NCI-H345 (cell line): ENCODE data around the gene ERFL.
"Not testable (repeated sequence)": the region's sequence is repeated elsewhere in the genome, so short reads cannot be mapped to it uniquely, and the experiment has no call there.

Experiments used
- DNase-seq: peaks from one replicate; lab custom pipeline; 2025; lab: John Stamatoyannopoulos, UW

The ERFL gene

GRCh38 chr19:41926763-41927496, 1.3 kb downstream of the ERFL start:
- no peak for DNase-seq

GRCh38 chr19:41926028-41926762, 2.1 kb downstream of the ERFL start:
- DNase-seq: no peak

GRCh38 chr19:41925208-41926003, 2.8 kb downstream of the ERFL start:
- DNase-seq: no peak

GRCh38 chr19:41924151-41925145, 3.8 kb downstream of the ERFL start:
- no peak for DNase-seq

- no peak for DNase-seq
Measured at GRCh38 chr19:41923045-41923788, 5.0 kb downstream of the ERFL start.

- no peak for DNase-seq
Measured at GRCh38 chr19:41922585-41922984, 5.7 kb downstream of the ERFL start.

GRCh38 chr19:41921577-41922576, 6.4 kb downstream of the ERFL start:
- DNase-seq: no peak

- no peak for DNase-seq
Measured at GRCh38 chr19:41920882-41921576, 7.2 kb downstream of the ERFL start.

GRCh38 chr19:41919948-41920712, 8.1 kb downstream of the ERFL start:
- no peak for DNase-seq

- DNase-seq: no peak
Measured at GRCh38 chr19:41918653-41919244, 9.5 kb downstream of the ERFL start.

- DNase-seq: no peak
Measured at GRCh38 chr19:41918095-41918494, 10.2 kb downstream of the ERFL start.

GRCh38 chr19:41917676-41918075, 10.6 kb downstream of the ERFL start:
- no peak for DNase-seq

- DNase-seq: no peak
Measured at GRCh38 chr19:41915776-41916414, 12.4 kb downstream of the ERFL start.

- no peak for DNase-seq
Measured at GRCh38 chr19:41915021-41915775, 13.1 kb downstream of the ERFL start.

- DNase-seq: not testable (repeated sequence)
Measured at GRCh38 chr19:41914424-41914834, 13.8 kb downstream of the ERFL start.
